Coronary artery (tissue), 2 donors: ENCODE data around the gene TBX22.
"Not testable (repeated sequence)": the region's sequence is repeated elsewhere in the genome, so short reads cannot be mapped to it uniquely, and the experiment has no call there.

ENCODE experiments used
- DNase-seq: peaks from one replicate; pipeline ENCODE4 v3.0.0-alpha.2; 2017; ENCODE audit warnings: low spot score
- H3K27ac ChIP-seq, 2 donors: fragments of 200-600 bp; sonication (generic); one replicate each; pipeline ENCODE4 v1.5.1; 2016 to 2019
- H3K4me3 ChIP-seq: fragments of 200-600 bp; sonication (generic); 2 replicates; pipeline ENCODE4 v1.5.1; 2016; ENCODE audit warnings: mild to moderate bottlenecking, moderate library complexity
- CTCF ChIP-seq: fragments of 200-600 bp; sonication (generic); IDR thresholded peaks from one replicate; pipeline ENCODE4 v1.5.1; 2019; ENCODE audit warnings: antibody characterized with exemption

The TBX22 gene

GRCh38 chrX:80026116-80026515 lies 11.6 kb downstream of the TBX22 start:
- Histone ChIP-seq H3K27ac (no peak overlapping the region), H3K4me3 (no peak overlapping the region)
- TF ChIP-seq CTCF: no peak
- no peak for DNase-seq

GRCh38 chrX:80066156-80066555 lies 51.6 kb downstream of the TBX22 start:
- not testable (repeated sequence) for DNase-seq, H3K27ac ChIP-seq, H3K4me3 ChIP-seq

- not testable (repeated sequence) for H3K4me3 ChIP-seq, H3K27ac ChIP-seq, DNase-seq
Measured at GRCh38 chrX:80075625-80076024, 61.1 kb downstream of the TBX22 start.
